HT1080 (cell line): ENCODE results near the gene HERC4. TPM values are rescaled to one million over a fixed set of nuclear protein-coding genes. Genes with fewer than 3 reads are reported as not detected.

Source experiments
- DNase-seq: peaks from one replicate; pipeline ENCODE4 v3.0.0-alpha.2; 2015; ENCODE audit warnings: low read depth
- polyA plus RNA-seq, 2 experiments: library from polyadenylated mRNA; depleted of rRNA; stranded (reverse); fragments of >200 nt; gene quantifications; 2 replicates each; pipeline ENCODE4 v1.2.3, GENCODE V29; 2015
- total RNA-seq: library from RNA; depleted of rRNA; stranded (reverse); fragments of >200 nt; shearing (Covaris generic); gene quantifications from 2 replicates; pipeline ENCODE4 v1.2.3, GENCODE V29; 2014; rRNA removed

HERC4 gene
- total RNA-seq = 24.8 and 30.4 TPM in 2 replicates
- 35.0 and 39.3 TPM in 2 replicates for polyA plus RNA-seq (2015; cell fraction: cytosol; rRNA removed)
- 124 and 141 TPM in 2 replicates for polyA plus RNA-seq (2015; cell fraction: nucleus; rRNA removed)

- DNase-seq = peak; percentile 84
Measured at GRCh38 chr10:68074775-68075549, at the start of gene HERC4. Gene HERC4, minus strand, starts transcription at chr10:68075283. Its CDS starts 2,175 bp downstream, at chr10:68073108.

DNA sequence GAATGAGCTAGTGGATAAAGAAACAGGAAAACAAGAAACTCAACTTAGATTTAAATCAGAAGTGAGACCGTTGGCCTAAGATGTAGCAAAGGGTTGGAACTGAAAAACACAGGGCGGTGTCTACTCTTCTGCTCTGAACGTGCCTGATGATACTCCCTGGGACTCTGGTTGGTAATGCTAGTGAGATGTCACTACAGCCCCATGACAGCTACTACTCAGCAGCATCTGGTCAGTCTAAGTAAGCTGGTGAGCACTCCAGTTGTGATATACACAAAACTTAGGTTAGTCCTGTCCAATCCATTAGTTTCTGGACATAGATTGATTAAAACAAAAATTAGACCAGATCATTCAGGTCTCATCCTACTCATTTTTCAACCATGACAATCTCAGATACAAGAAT lies 49.6 kb upstream of the HERC4 start:
- no peak for DNase-seq

DNA sequence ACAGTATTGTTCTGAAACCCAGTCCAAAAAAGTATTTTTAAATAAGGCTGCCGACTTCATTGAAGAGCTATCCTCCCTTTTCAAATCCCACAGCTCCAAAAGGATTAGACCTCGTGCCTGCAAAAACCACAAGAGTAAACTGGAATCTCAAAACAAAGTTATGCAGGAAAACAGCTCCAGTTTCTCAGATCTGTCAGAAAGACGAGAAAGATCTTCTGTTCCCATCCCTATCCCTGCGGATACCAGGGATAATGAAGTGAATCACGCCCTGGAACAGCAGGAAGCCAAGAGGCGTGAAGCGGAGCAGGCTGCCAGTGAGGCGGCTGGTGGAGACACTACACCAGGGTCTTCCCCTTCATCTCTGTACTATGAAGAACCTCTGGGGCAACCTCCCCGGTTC lies 46.8 kb upstream of the HERC4 start:
- DNase-seq = no peak

GRCh38 chr10:68121020-68121743 lies 46.1 kb upstream of the HERC4 start:
- DNase-seq = no peak

DNA sequence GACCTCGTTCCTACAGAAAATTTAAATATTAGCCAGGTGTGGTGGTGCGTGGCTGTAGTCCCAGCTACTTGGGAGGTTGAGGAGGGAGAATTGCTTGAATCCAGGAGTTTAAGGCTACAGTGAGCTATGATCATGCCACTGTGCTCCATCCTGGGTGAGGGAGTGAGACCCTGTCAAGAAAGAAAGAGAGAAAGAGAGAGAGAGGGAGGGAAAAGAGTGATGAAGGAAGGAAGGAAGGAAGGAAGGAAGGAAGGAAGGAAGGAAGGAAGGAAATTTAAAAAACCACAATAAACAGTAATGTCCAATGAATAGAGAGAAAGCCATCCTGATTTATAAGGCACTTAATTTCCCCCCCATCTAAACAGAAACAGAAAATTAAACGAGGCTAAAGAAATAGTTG lies 43.6 kb upstream of the HERC4 start:
- no peak for DNase-seq

- DNase-seq = no peak
Measured at GRCh38 chr10:68112837-68113236, 37.8 kb upstream of the HERC4 start.

DNA sequence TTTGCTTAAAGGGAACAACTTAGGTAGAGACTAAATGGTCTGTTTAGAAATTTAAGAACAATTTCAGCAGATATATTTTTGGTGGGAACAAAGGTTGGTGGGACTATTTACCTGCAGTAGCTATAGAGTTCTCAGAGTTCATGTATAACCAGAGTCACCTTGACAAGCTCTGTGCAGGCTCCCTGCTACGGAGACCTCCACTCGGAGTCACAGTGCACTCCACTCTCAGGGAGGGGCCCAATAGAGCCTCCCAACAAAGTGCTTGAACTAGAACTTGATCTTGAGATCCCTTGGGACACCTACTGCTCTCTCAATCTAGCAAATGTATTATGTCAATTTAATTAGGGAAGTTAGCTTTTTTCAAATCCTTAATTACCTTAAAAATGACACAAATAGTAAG lies 36.5 kb upstream of the HERC4 start:
- no peak for DNase-seq

GRCh38 chr10:68110027-68110426 lies 34.9 kb upstream of the HERC4 start:
- DNase-seq = no peak

- no peak for DNase-seq
Measured at GRCh38 chr10:68109331-68109730, 34.2 kb upstream of the HERC4 start, which contains the start of gene MYPN. Gene MYPN, plus strand, starts transcription at chr10:68109488. Its CDS starts 11,951 bp downstream, at chr10:68121439.

- DNase-seq = no peak
Measured at GRCh38 chr10:68108653-68109052, 33.6 kb upstream of the HERC4 start.

GRCh38 chr10:68108051-68108450 lies 33.0 kb upstream of the HERC4 start:
- DNase-seq = no peak

- DNase-seq = no peak
Measured at GRCh38 chr10:68107651-68108050, 32.6 kb upstream of the HERC4 start.

DNA sequence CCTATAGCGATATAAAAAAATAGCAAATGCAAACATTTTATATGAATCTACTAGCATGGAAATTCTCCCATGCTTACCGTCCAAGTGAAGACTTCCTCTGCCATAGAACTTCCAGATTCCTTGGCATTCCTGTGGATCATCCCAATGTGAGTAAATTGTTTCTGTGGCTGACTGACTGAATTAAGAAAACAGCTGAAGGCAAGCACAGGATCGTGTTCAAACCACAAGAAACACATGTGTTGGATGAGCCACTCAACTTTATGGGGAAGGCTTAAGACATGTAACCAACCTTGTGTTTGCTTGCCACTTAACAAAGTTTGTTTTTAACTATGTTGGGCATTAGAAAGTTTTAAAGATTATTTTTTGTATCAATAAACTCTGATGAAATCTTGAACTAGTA lies 31.6 kb upstream of the HERC4 start:
- peak; percentile 90 for DNase-seq

GRCh38 chr10:68105820-68106219 lies 30.7 kb upstream of the HERC4 start:
- DNase-seq = peak; percentile 68

DNA sequence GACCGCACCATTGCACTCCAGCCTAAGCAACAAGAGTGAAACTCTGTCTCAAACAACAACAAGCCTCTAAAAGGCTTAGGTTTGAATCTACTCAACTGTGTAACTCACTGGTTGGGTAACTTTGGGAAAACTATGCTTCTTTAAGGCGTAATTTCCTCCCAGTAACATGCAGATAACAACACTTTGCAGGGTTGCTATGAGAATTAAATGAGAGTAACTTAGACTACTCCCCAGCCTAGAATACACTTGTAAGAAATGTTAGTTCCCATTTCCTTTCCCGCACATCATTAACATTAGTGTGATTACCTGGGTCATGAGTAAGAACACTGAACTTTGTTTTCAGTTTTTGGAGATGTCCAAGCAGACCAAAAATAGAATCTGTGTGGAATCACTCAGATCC lies 28.8 kb upstream of the HERC4 start:
- no peak for DNase-seq

GRCh38 chr10:68103261-68103878 lies 28.3 kb upstream of the HERC4 start:
- DNase-seq = no peak

GRCh38 chr10:68101066-68101465 lies 26.0 kb upstream of the HERC4 start:
- DNase-seq = no peak

DNA sequence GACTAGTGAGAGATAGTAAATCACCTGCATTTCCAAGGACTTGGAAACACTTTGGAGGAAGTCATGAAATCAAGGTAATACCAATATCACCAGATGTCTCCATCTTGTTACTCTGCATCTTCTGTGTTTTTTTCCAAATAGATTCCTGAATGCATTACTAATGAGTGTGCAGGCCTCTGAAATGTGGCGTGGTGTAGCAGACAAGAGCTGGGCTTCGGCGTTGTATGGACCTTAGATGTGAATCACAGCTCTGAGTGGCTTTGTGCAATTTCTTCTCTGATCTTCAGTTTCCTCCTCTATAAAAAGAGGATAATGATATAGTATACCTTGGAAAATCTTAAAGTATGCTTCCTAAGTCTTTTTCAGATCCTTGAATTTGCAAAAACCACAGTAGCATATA lies 24.7 kb upstream of the HERC4 start:
- peak; percentile 35 for DNase-seq

- peak; percentile 84 for DNase-seq
Measured at GRCh38 chr10:68096913-68097516, 21.9 kb upstream of the HERC4 start.

DNA sequence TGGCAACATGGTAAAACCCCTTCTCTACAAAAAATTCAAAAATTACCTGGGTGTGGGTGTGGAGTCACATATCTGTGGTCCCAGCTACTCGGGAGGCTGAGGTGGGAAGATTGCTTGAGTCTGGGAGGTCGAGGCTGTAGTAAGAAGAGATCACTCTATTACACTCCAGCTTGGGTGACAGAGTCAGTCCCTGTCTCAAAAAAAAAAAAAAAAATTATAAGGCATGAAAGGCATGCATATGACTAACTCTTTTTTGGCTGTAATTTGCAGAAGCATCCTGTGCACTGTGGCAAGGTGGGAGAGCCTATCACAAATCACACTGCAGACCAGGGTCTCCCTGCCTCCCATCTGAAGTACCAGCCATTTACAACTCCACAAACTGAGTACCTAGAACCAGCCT lies 20.1 kb upstream of the HERC4 start:
- DNase-seq = peak; percentile 88

GRCh38 chr10:68092512-68092911 lies 17.4 kb upstream of the HERC4 start:
- no peak for DNase-seq

- no peak for DNase-seq
Measured at GRCh38 chr10:68090586-68090985, 15.5 kb upstream of the HERC4 start.
